ENCODE results near the gene PARD3. TPM values are rescaled to one million over a fixed set of nuclear protein-coding genes. Genes with fewer than 3 reads are reported as not detected.

Gene PARD3
- total RNA-seq, 1 donor from 2014 or later = 58.7 TPM

DNA sequence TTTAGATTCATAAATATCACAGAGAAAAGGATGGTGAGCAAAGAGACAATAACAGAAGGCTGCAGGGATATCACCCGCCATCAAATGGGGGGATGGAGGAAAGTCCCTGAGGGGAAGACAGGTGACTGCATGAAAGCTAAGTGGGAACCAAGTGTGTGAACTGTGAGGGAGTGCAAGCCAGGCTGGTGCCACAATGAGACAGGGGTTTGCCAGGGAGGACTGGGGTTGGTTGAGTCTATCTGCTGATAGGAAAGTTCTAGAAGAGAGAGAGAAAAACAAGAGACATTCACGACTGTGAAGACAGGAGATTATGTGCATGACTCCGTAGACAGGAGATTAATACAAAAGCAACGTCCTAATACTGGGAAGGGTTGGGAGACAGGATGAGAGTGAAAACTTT, 376.4 kb downstream of the PARD3 start:
- H3K36me3 ChIP-seq = no peaks in the 10 kb centered on the region
- H3K4me1 ChIP-seq = no peaks in the 10 kb centered on the region
- no peak overlapping the region for H3K4me2 ChIP-seq
- no peaks in the 10 kb centered on the region for H3F3A ChIP-seq (ENCODE audit: low read depth)
- no peak for DNase-seq (ENCODE audit: low spot score)
- Mint-ChIP-seq H3K27ac (no peak overlapping the region), H3K36me3 (peaks cover 22% of the 10 kb centered on the region), H3K4me3 (no peak overlapping the region), H3K9me3 (no peaks in the 10 kb centered on the region), H3K27me3 (ENCODE audit: insufficient read depth, low read depth) (no peaks in the 10 kb centered on the region), H3K4me1 (peaks cover 22% of the 10 kb centered on the region)
- no peaks in the 10 kb centered on the region for H3K27me3 ChIP-seq
- TF ChIP-seq EZH2phosphoT487 (IDR thresholded peaks at IDR 0.05) (no peak), EZH2 (IDR thresholded peaks at IDR 0.05) (no peak)
- TF ChIP-seq, protein P1, sequence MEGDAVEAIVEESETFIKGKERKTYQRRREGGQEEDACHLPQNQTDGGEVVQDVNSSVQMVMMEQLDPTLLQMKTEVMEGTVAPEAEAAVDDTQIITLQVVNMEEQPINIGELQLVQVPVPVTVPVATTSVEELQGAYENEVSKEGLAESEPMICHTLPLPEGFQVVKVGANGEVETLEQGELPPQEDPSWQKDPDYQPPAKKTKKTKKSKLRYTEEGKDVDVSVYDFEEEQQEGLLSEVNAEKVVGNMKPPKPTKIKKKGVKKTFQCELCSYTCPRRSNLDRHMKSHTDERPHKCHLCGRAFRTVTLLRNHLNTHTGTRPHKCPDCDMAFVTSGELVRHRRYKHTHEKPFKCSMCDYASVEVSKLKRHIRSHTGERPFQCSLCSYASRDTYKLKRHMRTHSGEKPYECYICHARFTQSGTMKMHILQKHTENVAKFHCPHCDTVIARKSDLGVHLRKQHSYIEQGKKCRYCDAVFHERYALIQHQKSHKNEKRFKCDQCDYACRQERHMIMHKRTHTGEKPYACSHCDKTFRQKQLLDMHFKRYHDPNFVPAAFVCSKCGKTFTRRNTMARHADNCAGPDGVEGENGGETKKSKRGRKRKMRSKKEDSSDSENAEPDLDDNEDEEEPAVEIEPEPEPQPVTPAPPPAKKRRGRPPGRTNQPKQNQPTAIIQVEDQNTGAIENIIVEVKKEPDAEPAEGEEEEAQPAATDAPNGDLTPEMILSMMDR (IDR thresholded peaks at IDR 0.05) = no peak
- H3K27ac ChIP-seq = no peak overlapping the region
- H3K79me2 ChIP-seq (ENCODE audit: low read depth) = no peaks in the 10 kb centered on the region
- H3K9ac ChIP-seq = no peak overlapping the region
- H3K4me3 ChIP-seq = no peak overlapping the region
- no peak overlapping the region for H2AFZ ChIP-seq (replicated peaks)
- H4K20me1 ChIP-seq (ENCODE audit: low read depth) = no peaks in the 10 kb centered on the region
- H3K9me3 ChIP-seq (ENCODE audit: low read depth) = no peaks in the 10 kb centered on the region

DNA sequence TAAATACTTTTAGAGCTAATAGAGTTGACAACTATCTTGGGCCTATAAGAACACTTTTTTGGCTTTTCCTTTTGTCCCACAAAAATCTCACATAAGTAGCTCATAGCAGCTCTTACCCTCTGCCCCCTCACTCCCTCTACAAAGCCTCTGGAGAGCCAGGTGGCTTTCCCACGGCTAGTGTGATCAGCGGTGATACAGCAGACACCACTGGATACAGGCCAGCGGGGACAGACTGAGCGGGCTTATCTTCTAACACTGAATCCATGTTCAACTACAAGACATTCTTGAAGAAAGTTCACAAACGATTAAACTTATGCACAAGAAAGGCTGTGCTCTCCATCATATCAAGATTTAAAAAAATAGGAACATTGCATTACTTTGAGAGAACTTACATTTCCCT, 377.2 kb downstream of the PARD3 start:
- Histone ChIP-seq H3K4me2 (no peak overlapping the region), H3F3A (ENCODE audit: low read depth) (no peaks in the 10 kb centered on the region), H3K36me3 (no peaks in the 10 kb centered on the region), H3K79me2 (ENCODE audit: low read depth) (no peaks in the 10 kb centered on the region), H3K4me1 (no peaks in the 10 kb centered on the region), H3K9me3 (ENCODE audit: low read depth) (no peaks in the 10 kb centered on the region), H3K27me3 (no peaks in the 10 kb centered on the region), H3K4me3 (no peak overlapping the region), H3K27ac (no peak overlapping the region), H4K20me1 (ENCODE audit: low read depth) (no peaks in the 10 kb centered on the region), H2AFZ (replicated peaks) (no peak overlapping the region), H3K9ac (no peak overlapping the region)
- DNase-seq (ENCODE audit: low spot score) = no peak
- no peak overlapping the region for H3K27ac Mint-ChIP-seq
- H3K36me3 Mint-ChIP-seq = peaks cover 15% of the 10 kb centered on the region
- H3K9me3 Mint-ChIP-seq = no peaks in the 10 kb centered on the region
- no peak overlapping the region for H3K4me3 Mint-ChIP-seq
- TF ChIP-seq EZH2 (IDR thresholded peaks at IDR 0.05) (no peak), EZH2phosphoT487 (IDR thresholded peaks at IDR 0.05) (no peak)
- TF ChIP-seq, protein P1 (IDR thresholded peaks at IDR 0.05) = no peak
- no peaks in the 10 kb centered on the region for H3K27me3 Mint-ChIP-seq (ENCODE audit: insufficient read depth, low read depth)
- peaks cover 25% of the 10 kb centered on the region for H3K4me1 Mint-ChIP-seq

DNA sequence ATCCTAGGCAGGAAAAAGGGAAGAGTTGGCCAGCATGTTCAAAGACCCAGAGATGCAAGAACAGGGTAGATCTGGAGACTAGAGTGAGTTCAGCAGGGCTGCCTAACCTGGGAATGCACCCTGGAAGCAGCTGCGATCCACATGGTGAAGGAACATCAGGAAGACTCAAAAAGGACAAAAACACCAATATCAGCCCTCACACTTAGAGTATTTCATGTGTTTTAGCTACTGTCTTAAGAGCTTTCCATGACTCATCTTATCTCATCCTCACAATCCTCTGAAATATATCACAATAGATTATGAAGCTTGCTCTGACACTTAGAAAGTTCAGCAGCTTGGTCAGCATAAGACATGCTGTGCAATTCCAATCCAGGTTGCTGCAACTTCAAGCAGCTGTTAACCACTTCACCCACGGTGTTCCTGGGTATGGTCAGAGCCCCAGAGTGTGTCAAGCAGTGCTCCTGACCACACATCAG, 380.9 kb downstream of the PARD3 start:
- H3K4me1 Mint-ChIP-seq = peaks cover 32% of the 10 kb centered on the region
- H3K9ac ChIP-seq = no peak overlapping the region
- no peak overlapping the region for H2AFZ ChIP-seq (replicated peaks)

More for the DNA sequence above, 380.9 kb downstream of the PARD3 start:
- no peaks in the 10 kb centered on the region for H3K9me3 ChIP-seq (ENCODE audit: low read depth)
- no peaks in the 10 kb centered on the region for H3K4me1 ChIP-seq
- no peaks in the 10 kb centered on the region for H3K27me3 ChIP-seq
- no peak overlapping the region for H3K27ac ChIP-seq
- no peak overlapping the region for H3K4me3 ChIP-seq
- Mint-ChIP-seq H3K27ac (no peak overlapping the region), H3K36me3 (peaks cover 10% of the 10 kb centered on the region), H3K27me3 (ENCODE audit: insufficient read depth, low read depth) (peaks cover 3% of the 10 kb centered on the region), H3K9me3 (no peaks in the 10 kb centered on the region), H3K4me3 (no peak overlapping the region)
- TF ChIP-seq, protein P1 (IDR thresholded peaks at IDR 0.05) = no peak
- TF ChIP-seq EZH2 (IDR thresholded peaks at IDR 0.05) = no peak
- TF ChIP-seq EZH2phosphoT487 (IDR thresholded peaks at IDR 0.05) = no peak
- no peak overlapping the region for H3K4me2 ChIP-seq
- no peaks in the 10 kb centered on the region for H3K36me3 ChIP-seq
- H3F3A ChIP-seq (ENCODE audit: low read depth) = no peaks in the 10 kb centered on the region
- H4K20me1 ChIP-seq (ENCODE audit: low read depth) = no peaks in the 10 kb centered on the region
- DNase-seq (ENCODE audit: low spot score) = no peak
- peaks cover 5% of the 10 kb centered on the region for H3K79me2 ChIP-seq (ENCODE audit: low read depth)

Data from neural progenitor cell (in vitro differentiated cells).